Stimulated activated CD4-positive, alpha-beta T cell treated with anti-CD3 and anti-CD28 coated beads, TNF-alpha, amount 100 ng/mL, for 4 hours (primary cell): ENCODE measurements around the gene WNT8B.

ENCODE experiments used
- DNase-seq, 3 experiments: peaks; one replicate each; pipeline ENCODE4 v3.0.0-alpha.2; 2020; ENCODE audit warnings: low read depth in 3 of 3

Gene WNT8B

DNA sequence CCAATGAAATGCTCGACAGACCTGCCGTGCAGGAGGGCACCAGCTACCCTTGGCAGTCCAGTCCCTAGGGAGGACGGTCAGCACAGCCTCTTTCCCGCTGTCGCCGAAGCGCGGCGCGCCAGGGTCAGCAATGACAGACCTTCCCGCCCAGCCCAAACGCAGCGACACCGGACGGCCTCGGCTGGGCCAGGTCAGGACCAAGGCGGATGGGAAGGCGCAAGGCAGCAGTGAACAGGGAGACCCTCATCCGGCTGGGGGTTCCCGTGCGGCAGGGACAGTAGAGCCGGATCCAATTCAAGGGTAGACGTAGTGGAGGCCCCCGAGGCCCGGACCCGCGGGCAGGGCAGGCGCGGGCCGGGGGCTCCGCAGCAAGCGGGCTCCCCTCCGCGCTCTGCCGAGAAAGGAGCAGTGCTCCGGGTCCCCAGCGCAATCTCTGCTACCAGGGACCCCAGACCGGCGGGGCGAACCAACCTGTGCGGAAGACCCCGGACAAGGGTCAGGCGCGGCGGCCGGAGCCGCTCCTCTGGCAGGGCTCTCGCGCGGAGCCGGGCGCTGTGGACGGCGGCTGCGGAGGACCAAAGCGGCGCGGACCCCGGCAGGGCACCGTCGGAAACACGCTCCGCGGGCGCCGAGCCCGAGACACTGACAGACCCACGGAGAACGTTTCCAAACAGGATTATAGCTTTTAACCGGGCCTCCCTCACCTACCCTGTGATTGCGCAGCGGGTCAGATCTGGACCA lies 56.7 kb downstream of the WNT8B start, which contains the start of gene SEC31B:
Gene SEC31B, minus strand, starts transcription at position 551 of the 741 bp plus-strand sequence. CDS start 2,909 bp downstream, outside the sequence.
- no peak for DNase-seq

DNA sequence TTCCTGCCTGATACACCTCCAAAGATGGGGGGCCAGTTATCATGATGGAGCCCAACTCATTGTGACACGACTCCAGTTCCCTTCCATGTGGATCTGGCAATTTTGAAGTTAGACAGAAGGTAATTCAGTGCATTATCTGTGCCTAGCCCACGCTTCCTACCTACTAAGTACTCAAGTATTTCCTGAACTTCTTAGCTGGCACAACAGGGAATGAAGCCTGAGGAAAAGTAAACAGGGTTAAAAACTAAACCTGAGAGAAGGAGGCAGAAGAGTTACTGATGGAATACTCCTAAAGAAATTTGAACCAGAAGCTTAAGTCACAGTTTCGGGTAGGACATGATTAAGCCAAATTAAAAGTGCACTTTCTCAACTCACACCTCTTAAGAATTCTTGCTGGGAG lies 58.0 kb downstream of the WNT8B start:
- DNase-seq: no peak

DNA sequence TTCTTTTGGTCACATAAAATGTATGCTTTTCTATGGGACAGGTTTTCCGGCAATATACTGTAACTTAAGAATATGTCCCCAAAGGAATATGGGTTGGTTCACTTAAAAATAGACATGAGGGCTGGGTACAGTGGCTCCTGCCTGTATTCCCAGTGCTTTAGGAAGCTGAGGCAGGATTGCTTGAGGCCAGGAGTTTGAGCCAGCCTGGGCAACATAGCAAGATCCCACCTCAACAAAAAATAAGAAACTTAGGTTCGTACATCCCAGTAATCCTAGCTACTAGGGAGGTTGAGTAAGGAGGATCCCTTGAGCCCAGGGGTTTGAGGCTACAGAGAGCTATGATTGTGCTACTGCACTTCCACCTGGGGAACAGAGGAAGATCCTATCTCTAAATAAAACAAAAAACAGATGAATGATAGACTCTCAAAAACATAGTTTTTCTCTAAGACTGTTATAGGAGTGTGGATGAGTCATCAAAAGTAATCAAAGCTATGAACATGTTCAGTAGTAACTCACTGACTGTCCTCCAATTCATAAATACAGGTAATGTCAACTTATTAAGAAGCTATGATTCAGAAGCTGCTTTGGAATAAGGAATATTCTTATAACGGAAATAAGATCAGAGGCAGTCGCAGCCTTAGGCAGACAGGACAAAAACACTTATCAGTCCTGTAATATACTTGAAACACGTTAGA lies 59.4 kb downstream of the WNT8B start:
- DNase-seq: no peak

DNA sequence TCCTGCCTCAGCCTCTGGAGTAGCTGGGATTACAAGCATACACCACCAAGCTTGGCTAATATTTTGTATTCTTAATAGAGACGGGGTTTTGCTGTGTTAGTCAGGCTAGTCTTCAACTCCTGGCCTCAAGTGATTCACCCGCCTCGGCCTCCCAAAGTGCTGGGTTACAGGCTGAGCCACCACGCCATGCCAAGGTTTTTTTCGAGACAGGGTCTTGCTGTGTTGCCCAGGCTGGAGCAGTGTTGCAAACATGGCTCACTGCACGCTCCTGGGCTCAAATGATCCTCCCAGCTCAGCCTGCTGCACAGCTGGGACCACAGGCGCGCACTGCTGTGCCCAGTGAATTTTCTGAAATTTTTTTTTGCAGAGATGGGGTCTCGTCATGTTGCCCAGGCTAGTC lies 60.1 kb downstream of the WNT8B start:
- DNase-seq: no peak

DNA sequence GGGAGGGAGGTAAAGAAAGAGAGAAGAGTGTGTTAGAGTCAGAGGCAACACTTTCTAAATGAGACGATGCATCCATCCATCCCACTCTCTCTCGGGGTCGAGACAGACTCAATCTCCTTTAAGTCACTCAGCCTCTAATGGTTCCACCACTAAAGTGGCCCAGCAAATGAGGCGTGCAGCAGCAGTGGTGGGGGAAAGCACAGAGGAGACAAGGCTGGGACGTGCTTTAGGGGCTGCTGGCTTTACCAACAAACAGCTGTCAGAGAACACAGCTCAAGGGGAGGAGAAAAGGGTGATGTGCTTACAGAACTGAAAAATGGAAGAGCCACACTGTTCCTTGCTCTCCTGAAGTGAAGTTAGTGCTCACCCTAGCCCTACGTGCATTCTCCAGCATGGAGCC lies 61.4 kb downstream of the WNT8B start:
- DNase-seq: no peak

DNA sequence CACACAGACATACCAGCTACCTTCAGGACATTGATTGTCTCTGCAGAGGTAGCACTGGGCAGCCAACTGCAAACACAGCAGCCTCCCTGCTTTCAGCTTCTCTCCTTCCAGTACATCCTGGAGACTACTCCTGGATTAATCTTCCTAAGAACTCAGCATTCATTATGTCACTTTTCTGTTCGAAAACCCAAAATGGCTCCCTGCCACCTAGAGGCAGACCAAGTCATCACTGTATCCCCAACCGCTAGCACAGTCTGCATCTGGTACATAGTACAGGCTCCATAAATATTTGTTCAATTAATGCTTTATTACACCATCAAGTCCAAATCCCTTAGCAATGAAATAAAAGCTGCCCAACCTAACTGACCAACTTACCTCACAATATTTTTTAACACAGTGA lies 61.8 kb downstream of the WNT8B start:
- no peak for DNase-seq

DNA sequence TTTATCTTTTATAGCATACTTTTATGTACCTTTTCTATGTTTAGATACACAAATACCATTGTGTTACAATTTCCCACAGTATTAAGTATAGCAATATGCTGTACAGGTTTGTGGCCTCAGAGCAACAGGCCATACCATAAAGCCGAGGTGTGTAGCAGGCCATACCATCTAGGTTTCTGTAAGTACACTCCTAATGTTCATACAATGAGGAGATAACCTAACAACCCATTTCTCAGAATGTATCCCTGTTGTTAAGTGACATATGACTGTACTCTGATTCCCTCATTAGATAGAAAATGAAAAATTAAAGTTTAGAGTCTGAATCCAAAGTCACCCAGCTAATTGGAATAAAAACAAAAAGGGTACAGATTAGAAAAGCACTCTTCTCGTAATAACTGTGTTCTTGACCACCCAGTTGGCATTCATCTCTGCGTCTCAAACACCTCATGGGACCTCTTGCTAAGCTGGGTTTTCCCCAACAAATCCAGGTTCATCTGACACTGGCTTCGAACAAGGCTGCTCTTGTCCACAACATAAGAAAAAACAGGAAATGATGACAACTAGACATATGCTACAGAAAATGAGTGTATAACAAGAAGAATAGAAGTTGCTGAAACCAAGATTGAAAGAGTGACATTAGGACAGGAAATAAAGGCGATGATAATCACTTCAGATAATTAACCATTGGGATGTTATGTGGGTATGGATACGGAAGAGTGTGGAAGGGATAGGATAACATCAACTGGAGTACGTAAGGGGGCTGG lies 65.5 kb downstream of the WNT8B start:
- DNase-seq: no peak

DNA sequence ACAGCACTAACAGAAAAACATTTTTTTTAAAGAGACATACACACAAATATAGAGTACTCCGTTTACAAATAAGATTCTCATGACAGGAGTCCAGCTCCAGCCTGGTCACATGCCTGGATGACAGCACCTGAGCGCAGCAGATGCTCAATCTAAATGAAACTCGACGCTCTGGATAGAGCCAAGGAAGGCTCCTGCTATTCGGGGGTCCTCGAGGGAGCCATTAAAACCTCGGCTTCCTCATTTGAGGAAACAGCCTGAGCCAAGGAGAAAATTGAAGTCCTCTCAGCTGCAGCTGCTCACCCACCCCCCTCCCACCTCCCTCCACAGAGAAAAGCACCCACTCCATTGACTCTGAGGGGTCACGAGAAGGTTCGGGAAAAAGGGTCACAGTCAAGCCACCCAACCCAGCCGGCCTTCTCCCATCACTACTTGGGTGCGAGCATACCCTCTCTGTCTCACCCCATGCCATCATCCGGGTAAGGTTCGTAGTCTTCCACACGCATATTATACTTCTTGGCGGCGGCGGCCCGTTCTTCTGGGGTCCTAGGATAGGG lies 66.2 kb downstream of the WNT8B start:
- DNase-seq: no peak

DNA sequence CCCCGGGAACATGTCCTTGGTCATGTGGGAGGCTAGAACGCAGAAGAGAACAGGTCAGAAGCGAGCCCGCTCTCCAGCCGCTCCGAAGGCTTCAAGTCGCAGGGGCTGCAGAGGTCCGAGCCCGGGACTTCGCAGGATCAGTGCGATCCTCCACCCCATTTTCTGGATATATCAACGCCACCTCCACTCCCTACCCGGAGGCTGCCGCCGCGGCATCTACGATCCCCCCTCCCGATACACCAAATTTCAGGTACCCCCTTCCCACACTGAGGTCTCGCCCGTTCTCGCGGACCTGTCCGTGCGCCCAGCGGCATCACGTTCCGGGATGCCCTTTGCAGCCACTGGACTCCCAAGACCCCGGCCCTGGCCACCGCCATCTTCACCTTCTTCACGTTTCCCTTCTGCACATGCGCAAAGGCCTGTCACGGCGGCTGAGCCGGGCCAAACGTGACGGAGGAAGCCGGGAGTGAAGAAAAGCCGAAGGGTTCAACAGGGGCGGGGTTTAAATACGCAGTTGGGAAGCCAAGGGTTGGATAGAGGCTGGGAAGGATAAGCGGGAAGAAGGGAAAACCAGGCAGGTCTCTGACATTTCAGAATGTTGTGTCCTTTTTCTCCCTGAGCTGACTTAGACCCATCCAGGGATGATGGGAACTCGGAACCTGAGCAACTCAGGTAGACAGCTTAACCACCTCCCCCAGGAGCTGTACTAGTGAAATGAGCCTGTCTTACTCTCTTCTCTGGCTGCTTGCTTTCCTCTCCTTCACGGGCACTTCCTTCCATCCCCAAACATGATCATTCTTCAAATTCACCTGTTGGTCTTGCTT lies 66.9 kb downstream of the WNT8B start, which contains the start of gene NDUFB8:
Gene NDUFB8, minus strand, starts transcription at position 397 of the 824 bp plus-strand sequence. Its CDS starts 20 bp downstream, at position 377.
- DNase-seq: peak; percentile 71 to 79 (median 74)

DNA sequence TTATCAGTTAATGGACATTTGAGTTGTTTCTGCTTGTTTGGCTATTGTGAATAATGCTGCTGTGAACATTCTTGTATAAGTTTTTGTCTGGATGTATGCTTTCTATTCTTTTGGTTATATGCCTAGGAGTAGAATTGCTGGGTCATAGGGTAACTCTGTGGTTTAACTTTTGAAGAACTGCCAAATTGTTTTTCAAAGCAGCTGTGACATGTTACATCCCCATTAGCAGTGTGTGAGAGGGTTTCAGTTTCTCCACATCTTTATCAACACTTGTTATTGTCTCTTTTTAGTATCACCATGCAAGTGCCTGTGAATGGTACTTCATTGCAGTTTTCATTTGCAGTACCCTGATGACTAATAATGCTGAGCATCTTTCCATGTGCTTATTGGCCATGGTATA lies 69.0 kb downstream of the WNT8B start:
- DNase-seq: no peak
